ENCODE results near the gene RAB36. TPM values are rescaled to one million over a fixed set of nuclear protein-coding genes. Genes with fewer than 3 reads are reported as not detected.

RAB36 gene
- total RNA-seq, 1 donor from 2014 or later = 3.5 TPM

DNA sequence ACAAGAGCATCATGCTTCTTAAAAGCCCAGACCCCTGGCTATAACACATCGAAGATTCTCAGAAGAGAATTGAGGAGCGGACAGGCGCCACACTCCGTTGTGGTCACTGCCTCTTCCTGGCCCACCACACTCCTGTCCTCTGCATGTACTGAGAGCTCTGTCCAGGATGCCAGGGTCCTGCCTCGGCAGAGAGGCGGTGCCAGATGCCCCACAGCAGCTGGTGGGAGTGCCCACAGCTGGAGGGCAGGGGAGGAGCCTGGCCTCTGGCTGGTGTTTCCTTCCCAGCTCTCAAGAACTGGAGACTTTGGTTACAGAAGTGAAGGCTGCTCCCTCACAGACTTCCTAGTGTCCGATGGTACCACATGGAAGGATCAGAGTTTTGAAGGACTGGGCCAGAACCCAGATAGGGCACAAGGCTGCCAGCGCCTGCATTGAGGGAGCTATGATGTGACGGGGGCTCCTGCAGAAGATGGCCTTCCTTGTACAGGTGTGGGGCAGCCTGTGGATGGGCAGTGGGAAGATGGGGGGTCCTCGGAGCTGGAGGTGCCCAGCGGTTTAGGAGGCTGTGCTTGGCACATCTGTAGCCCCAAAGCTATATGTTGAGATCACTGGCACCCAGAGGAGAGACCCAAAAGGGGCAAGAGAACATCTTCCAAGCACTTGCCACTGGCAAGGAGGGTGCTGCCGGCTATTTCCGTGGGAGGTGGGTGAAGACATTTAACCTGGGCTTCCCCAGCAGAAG lies 22.9 kb upstream of the RAB36 start:
- TF ChIP-seq, protein P1, sequence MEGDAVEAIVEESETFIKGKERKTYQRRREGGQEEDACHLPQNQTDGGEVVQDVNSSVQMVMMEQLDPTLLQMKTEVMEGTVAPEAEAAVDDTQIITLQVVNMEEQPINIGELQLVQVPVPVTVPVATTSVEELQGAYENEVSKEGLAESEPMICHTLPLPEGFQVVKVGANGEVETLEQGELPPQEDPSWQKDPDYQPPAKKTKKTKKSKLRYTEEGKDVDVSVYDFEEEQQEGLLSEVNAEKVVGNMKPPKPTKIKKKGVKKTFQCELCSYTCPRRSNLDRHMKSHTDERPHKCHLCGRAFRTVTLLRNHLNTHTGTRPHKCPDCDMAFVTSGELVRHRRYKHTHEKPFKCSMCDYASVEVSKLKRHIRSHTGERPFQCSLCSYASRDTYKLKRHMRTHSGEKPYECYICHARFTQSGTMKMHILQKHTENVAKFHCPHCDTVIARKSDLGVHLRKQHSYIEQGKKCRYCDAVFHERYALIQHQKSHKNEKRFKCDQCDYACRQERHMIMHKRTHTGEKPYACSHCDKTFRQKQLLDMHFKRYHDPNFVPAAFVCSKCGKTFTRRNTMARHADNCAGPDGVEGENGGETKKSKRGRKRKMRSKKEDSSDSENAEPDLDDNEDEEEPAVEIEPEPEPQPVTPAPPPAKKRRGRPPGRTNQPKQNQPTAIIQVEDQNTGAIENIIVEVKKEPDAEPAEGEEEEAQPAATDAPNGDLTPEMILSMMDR (conservative IDR thresholded peaks at IDR 0.05; ENCODE audit: low read depth, low read length) = no peak
- DNase-seq (ENCODE audit: low read depth) = no peak

DNA sequence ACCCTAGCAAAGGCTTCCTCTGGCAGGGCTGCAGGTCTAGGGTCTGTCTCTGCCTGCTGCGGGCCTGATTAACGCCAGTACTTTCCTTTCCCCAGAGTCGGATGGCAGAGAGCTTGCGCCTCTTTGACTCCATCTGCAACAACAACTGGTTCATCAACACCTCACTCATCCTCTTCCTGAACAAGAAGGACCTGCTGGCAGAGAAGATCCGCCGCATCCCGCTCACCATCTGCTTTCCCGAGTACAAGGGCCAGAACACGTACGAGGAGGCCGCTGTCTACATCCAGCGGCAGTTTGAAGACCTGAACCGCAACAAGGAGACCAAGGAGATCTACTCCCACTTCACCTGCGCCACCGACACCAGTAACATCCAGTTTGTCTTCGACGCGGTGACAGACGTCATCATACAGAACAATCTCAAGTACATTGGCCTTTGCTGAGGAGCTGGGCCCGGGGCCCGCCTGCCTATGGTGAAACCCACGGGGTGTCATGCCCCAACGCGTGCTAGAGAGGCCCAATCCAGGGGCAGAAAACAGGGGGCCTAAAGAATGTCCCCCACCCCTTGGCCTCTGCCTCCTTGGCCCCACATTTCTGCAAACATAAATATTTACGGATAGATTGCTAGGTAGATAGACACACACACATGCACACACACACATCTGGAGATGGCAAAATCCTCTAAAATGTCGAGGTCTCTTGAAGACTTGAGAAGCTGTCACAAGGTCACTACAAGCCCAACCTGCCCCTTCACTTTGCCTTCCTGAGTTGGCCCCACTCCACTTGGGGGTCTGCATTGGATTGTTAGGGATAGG lies 22.1 kb upstream of the RAB36 start:
- H3K4me3 ChIP-seq (ENCODE audit: low read depth, low read length) = no peak overlapping the region
- no peak for DNase-seq (ENCODE audit: low read depth)
- TF ChIP-seq, protein P1 (conservative IDR thresholded peaks at IDR 0.05; ENCODE audit: low read depth, low read length) = no peak

More for the DNA sequence above, 22.9 kb upstream of the RAB36 start:
- H3K4me3 ChIP-seq (ENCODE audit: low read depth, low read length) = no peak overlapping the region

DNA sequence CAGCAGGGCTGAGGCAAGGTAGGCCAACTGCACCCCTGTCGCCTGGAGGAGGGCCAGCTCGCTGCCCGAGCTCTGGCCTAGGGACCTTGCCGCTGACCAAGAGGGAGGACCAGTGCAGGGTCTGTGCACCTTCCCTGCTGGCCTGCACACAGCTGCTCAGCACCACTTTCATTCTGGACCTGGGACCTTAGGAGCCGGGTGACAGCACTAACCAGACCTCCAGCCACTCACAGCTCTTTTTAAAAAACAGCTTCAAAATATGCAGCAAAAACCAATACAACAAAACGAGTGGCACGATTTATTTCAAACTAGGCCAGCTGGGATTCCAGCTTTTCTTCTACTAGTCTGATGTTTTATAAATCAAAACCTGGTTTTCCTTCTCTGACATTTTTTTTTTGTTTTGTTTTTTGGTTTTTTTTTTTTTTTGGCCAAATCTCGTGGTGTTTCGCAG lies 21.4 kb upstream of the RAB36 start:
- no peak for DNase-seq (ENCODE audit: low read depth)

DNA sequence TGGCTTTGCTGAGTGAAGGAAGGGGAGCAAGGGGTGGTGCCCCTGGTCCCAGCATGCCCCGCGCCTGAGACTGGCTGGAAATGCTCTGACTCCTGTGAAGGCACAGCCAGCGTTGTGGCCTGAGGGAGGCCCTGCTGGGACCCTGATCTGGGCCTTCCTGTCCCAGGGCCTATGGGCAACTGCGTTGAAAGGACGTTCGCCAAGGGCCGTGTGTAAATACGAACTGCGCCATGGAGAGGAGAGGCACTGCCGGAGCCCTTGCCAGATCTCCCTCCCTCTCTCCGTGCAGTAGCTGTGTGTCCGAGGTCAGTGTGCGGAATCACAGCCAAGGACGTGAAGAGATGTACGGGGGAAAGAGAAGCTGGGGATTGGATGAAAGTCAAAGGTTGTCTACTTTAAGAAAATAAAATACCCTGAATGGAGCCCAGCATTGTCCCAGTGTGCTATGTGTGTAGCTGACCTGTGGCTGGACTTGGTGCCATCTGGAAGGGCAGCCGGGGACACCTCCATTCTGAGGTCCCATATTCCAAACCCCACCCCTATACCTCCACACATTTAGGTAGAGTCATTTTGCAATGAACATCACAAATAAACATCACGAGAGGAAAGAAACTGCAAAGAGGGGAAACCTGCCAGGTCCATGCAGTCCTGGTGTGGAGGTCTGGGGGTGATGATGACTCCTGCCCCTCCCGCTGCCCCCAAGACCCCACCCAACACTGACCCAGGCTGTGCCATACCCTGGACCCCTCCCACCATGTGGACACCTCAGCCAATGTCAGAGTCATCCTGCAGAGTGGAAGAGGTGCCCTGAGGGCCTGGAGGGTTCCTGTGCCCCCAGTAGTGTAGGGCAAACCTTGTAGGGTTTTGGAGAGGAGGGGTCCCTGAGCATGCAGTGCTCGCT lies 20.4 kb upstream of the RAB36 start:
- no peak for DNase-seq (ENCODE audit: low read depth)
- H3K4me3 ChIP-seq (ENCODE audit: low read depth, low read length) = no peak overlapping the region
- TF ChIP-seq, protein P1 (conservative IDR thresholded peaks at IDR 0.05; ENCODE audit: low read depth, low read length) = no peak

More for the DNA sequence above, 21.4 kb upstream of the RAB36 start:
- no peak overlapping the region for H3K4me3 ChIP-seq (ENCODE audit: low read depth, low read length)
- TF ChIP-seq, protein P1 (conservative IDR thresholded peaks at IDR 0.05; ENCODE audit: low read depth, low read length) = no peak

DNA sequence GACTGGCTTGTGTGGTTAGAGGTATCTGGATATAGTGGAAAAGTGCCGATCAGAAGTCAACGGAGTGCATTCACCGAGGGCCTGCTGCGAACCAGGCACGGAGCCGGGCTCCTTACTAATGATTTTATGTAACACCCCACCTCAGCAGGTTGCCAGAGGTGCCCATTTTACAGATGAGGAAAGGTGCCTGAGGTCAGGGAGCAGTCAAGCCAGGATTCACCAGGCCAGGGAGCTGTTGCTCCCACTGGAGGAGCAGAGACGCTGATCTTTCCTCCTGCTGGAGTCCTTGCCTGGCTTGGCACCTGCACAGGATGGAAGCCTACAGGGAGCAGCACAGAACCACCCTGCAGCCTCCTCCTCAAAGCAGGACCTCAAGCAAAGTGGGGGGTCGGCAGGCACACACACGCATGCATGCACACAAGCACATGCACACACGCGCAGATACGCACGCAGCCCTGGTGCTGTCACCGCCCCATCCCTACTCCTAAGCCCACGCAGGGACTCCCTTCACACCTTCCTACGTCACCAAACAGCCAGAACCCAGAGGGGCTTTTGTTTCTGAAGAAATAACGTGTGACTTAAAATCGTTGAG lies 19.7 kb upstream of the RAB36 start:
- TF ChIP-seq, protein P1 (conservative IDR thresholded peaks at IDR 0.05; ENCODE audit: low read depth, low read length) = no peak
- H3K4me3 ChIP-seq (ENCODE audit: low read depth, low read length) = no peak overlapping the region
- DNase-seq (ENCODE audit: low read depth) = no peak

Data from epithelial cell of proximal tubule (primary cell).